Glutamatergic neuron (in vitro differentiated cells): ENCODE data around the gene UHRF2. TPM values are rescaled to one million over a fixed set of nuclear protein-coding genes. Genes with fewer than 3 reads are reported as not detected.
A peak's percentile ranks its signal among the peaks of the same experiment; 100 is the strongest.

Source experiments
- DNase-seq: peaks from one replicate; pipeline ENCODE4 v3.0.0; 2022
- H3K27ac Mint-ChIP-seq: one replicate; pipeline ENCODE4 v1.8.0; 2020; ENCODE audit warnings: mild to moderate bottlenecking, mixed read lengths, inconsistent platforms; ENCODE audit not compliant: unreplicated experiment
- H3K27me3 Mint-ChIP-seq: one replicate; pipeline ENCODE4 v1.8.0; 2020; ENCODE audit warnings: mild to moderate bottlenecking, moderate library complexity, mixed read lengths, inconsistent platforms; ENCODE audit not compliant: unreplicated experiment
- H3K36me3 Mint-ChIP-seq: one replicate; pipeline ENCODE4 v1.8.0; 2020; ENCODE audit warnings: mild to moderate bottlenecking, mixed read lengths, inconsistent platforms; ENCODE audit not compliant: unreplicated experiment
- H3K4me1 Mint-ChIP-seq: one replicate; pipeline ENCODE4 v1.8.0; 2020; ENCODE audit warnings: mild to moderate bottlenecking, low read depth, mixed read lengths, inconsistent platforms; ENCODE audit not compliant: unreplicated experiment
- H3K4me3 Mint-ChIP-seq: one replicate; pipeline ENCODE4 v1.8.0; 2020; ENCODE audit warnings: mild to moderate bottlenecking, mixed read lengths, inconsistent platforms; ENCODE audit not compliant: unreplicated experiment
- H3K9me3 Mint-ChIP-seq: one replicate; pipeline ENCODE4 v1.8.0; 2020; ENCODE audit warnings: mild to moderate bottlenecking, moderate library complexity, mixed read lengths, inconsistent platforms; ENCODE audit not compliant: unreplicated experiment
- total RNA-seq: library from RNA; stranded (reverse); fragmentation: NEBNext Ultra II Directional; extraction: Animal tissue kit (Norgen Biotek cat#: 25700); gene quantifications from one replicate; pipeline ENCODE4 v1.2.1, GENCODE V29; 2021; ENCODE audit not compliant: unreplicated experiment
- TF ChIP-seq, protein P1 (sequence below): fragments of 200-600 bp; sonication (generic); IDR thresholded peaks from one replicate; pipeline ENCODE4 v1.5.0; 2021; ENCODE audit not compliant: partially characterized antibody, unreplicated experiment

The UHRF2 gene
- total RNA-seq, 1 donor from 2014 or later = 54.2 TPM

DNA sequence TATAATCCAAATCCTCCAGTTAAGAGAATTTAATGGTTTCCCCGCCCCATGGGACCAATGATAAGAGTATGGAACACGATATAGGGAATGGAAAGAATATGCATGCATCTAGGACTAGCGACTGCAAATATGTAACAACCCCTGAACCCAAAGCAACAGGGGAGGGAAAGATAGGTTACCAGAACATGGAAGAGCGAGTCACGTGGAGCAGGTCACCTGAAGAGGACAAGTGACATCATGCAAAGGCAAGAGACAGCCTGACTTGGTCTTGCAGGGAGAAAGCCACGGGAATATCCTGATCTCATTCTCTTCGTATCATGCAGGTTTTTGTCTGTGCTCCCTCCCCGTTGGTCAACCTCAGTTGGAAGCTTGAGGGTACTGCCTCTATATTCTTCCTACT is 4.7 kb upstream of the UHRF2 start:
- Mint-ChIP-seq H3K27me3 (peaks cover 1% of the 10 kb centered on the region), H3K27ac (no peak overlapping the region), H3K9me3 (peaks cover 3% of the 10 kb centered on the region), H3K36me3 (no peaks in the 10 kb centered on the region), H3K4me3 (no peak overlapping the region), H3K4me1 (peaks cover 2% of the 10 kb centered on the region)
- DNase-seq = no peak
- TF ChIP-seq, protein P1, sequence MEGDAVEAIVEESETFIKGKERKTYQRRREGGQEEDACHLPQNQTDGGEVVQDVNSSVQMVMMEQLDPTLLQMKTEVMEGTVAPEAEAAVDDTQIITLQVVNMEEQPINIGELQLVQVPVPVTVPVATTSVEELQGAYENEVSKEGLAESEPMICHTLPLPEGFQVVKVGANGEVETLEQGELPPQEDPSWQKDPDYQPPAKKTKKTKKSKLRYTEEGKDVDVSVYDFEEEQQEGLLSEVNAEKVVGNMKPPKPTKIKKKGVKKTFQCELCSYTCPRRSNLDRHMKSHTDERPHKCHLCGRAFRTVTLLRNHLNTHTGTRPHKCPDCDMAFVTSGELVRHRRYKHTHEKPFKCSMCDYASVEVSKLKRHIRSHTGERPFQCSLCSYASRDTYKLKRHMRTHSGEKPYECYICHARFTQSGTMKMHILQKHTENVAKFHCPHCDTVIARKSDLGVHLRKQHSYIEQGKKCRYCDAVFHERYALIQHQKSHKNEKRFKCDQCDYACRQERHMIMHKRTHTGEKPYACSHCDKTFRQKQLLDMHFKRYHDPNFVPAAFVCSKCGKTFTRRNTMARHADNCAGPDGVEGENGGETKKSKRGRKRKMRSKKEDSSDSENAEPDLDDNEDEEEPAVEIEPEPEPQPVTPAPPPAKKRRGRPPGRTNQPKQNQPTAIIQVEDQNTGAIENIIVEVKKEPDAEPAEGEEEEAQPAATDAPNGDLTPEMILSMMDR = no peak

DNA sequence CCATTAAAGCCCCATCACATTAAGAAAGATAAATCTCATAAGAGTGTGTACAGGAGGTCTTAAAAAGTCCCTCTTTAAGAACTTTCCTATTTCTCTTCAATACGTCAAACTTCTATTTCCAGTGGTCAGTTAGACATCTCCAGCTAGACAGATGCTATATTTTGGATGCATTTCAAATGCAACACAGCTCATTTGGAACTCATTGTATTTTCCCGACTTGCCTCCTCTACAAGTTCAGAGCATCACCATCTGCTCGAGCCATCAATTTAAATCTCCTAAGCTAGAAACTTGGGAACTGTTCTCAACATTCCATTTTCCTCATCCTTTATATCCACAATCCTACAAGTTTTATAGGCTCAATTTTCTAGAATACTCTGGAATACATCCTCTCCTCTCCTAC is 3.2 kb upstream of the UHRF2 start:
- TF ChIP-seq, protein P1 = no peak
- no peak for DNase-seq
- H3K4me1 Mint-ChIP-seq = peaks cover 8% of the 10 kb centered on the region
- no peak overlapping the region for H3K27ac Mint-ChIP-seq
- H3K4me3 Mint-ChIP-seq = no peak overlapping the region
- H3K27me3 Mint-ChIP-seq = peaks cover 6% of the 10 kb centered on the region
- peaks cover 3% of the 10 kb centered on the region for H3K9me3 Mint-ChIP-seq
- no peaks in the 10 kb centered on the region for H3K36me3 Mint-ChIP-seq

DNA sequence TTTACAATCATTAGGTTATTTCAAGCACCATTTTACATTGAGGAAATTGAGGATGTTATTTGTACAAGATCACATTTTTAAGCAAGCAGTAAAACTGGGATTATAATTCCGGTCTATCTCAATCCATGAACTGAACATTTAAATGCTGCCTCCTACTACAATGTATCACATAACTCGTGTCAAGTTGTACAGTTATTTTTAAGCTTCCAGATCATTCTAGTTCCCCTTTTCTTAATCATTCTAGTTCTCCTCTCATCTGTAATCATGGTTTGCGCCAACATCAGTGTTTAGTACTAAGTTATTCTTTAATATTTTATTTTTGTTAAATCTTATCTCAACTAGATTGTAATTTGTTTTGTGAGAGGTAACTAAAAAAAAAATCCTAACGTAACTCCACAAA is 2.4 kb upstream of the UHRF2 start:
- Mint-ChIP-seq H3K4me3 (no peak overlapping the region), H3K36me3 (no peaks in the 10 kb centered on the region), H3K27me3 (peaks cover 6% of the 10 kb centered on the region), H3K4me1 (peaks cover 10% of the 10 kb centered on the region), H3K27ac (no peak overlapping the region), H3K9me3 (peaks cover 3% of the 10 kb centered on the region)
- no peak for DNase-seq
- TF ChIP-seq, protein P1 = no peak

DNA sequence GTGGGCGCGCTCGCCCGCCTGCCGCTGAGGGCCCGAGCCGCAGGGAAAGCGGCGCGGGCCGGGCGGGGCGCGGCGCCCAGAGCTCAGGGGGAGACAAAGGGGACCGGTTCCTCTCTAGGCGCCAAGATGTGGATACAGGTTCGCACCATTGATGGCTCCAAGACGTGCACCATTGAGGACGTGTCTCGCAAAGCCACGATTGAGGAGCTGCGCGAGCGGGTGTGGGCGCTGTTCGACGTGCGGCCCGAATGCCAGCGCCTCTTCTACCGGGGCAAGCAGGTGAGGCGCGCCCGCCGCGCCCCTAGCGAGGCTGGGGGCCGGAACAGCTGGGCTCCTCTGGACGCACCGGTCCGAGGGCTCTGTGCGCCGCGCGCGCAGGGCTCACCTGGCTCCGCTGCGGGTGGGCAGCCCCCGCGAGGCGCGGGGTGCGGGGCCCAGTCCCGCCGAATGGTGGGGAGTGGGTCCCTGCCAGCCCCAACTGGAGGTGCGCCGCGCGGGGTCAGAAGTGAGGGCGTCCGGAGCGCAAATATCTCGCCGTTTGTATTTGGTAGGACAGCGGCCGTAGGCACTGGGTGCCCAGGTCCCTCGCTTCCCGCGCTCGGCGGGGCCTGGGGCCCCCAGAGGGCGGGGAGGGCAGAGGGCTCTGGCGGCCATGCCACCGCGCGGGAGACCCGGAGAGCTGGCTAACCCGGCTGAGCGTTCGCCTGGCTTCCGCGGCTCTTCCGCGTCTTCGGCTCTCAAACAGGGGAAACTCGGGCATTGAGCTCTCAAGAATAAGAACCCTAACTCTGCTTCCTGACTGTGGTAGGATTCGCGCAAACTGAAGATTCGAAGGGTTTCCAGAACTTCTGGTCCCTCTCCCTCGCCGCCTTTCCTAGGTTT is 607 bp downstream of the UHRF2 start:
- Mint-ChIP-seq H3K4me3 (peak overlapping the region; percentile 81), H3K9me3 (peaks cover 3% of the 10 kb centered on the region), H3K27ac (peak overlapping the region; percentile 64), H3K27me3 (peaks cover 9% of the 10 kb centered on the region), H3K36me3 (no peaks in the 10 kb centered on the region), H3K4me1 (peaks cover 10% of the 10 kb centered on the region)
- DNase-seq = peak; percentile 39
- TF ChIP-seq, protein P1 = no peak

- H3K4me1 Mint-ChIP-seq = peaks cover 10% of the 10 kb centered on the region
- H3K9me3 Mint-ChIP-seq = peaks cover 3% of the 10 kb centered on the region
- H3K27ac Mint-ChIP-seq = peak overlapping the region; percentile 64
- H3K36me3 Mint-ChIP-seq = no peaks in the 10 kb centered on the region
- TF ChIP-seq, protein P1 = no peak
- DNase-seq = no peak
- peaks cover 9% of the 10 kb centered on the region for H3K27me3 Mint-ChIP-seq
- peak overlapping the region; percentile 81 for H3K4me3 Mint-ChIP-seq
Observed at GRCh38 chr9:6414247-6414641, 1.2 kb downstream of the UHRF2 start.
